HAP-1 (cell line): Measurements from ENCODE around the gene LRRC46.

Source experiments
- DNase-seq, 2 experiments: peaks; one replicate each; pipeline ENCODE4 v3.0.0-alpha.2; 2016 to 2020; ENCODE audit warnings: low spot score in 2 of 2
- H3K27me3 ChIP-seq: fragments of 250-450 bp; sonication (Bioruptor Pico); 2 replicates; pipeline ENCODE4 v1.5.1; 2020; ENCODE audit warnings: low read depth, mild to moderate bottlenecking, moderate library complexity
- H3K36me3 ChIP-seq: fragments of 250-450 bp; sonication (Bioruptor Pico); replicated peaks from 2 replicates; pipeline ENCODE4 v1.5.1; 2020; ENCODE audit warnings: mild to moderate bottlenecking
- H3K4me1 ChIP-seq: fragments of 250-450 bp; sonication (Bioruptor Pico); 2 replicates; pipeline ENCODE4 v1.5.1; 2020; ENCODE audit warnings: mild to moderate bottlenecking
- H3K4me3 ChIP-seq: fragments of 250-450 bp; sonication (Bioruptor Pico); 2 replicates; pipeline ENCODE4 v1.5.1; 2020; ENCODE audit warnings: mild to moderate bottlenecking, moderate library complexity
- H3K9me3 ChIP-seq: fragments of 250-450 bp; sonication (Bioruptor Pico); 2 replicates; pipeline ENCODE4 v1.5.1; 2020; ENCODE audit warnings: mild to moderate bottlenecking, moderate library complexity
- in situ Hi-C: fragments of 300-500 bp; cut with MboI; formaldehyde crosslinking; loops from 3 replicates; pipeline ENCODE4 v1.14.3; 2020; ENCODE audit warnings: low sequenced_read_pairs, inconsistent platforms, mixed read lengths

The LRRC46 gene

GRCh38 chr17:47831003-47831933 lies at the start of gene LRRC46, which contains the start of gene MRPL10:
Gene LRRC46, plus strand, starts transcription at chr17:47831670. Its CDS starts 320 bp downstream, at chr17:47831990.
Gene MRPL10, minus strand, starts transcription at chr17:47831541. Its CDS starts 30 bp downstream, at chr17:47831511.
- in situ Hi-C loops, result no loop called here
- peak; percentile 93 to 94 for DNase-seq

GRCh38 chr17:47785538-47786123 lies 45.8 kb upstream of the LRRC46 start:
- Histone ChIP-seq H3K36me3 (no peaks in the 10 kb centered on the region), H3K9me3 (no peaks in the 10 kb centered on the region), H3K4me3 (no peak overlapping the region), H3K4me1 (no peaks in the 10 kb centered on the region), H3K27me3 (peaks cover 42% of the 10 kb centered on the region)
- in situ Hi-C loops, result no loop called here
- DNase-seq, result peak; percentile 44 to 78

More at GRCh38 chr17:47831003-47831933, at the start of gene LRRC46, which contains the start of gene MRPL10:
- H3K36me3 ChIP-seq, result peaks cover 21% of the 10 kb centered on the region
- H3K4me3 ChIP-seq, result peak within 1 kb of the TSS; percentile 74
- no peaks in the 10 kb centered on the region for H3K27me3 ChIP-seq
- H3K9me3 ChIP-seq, result no peaks in the 10 kb centered on the region
- H3K4me1 ChIP-seq, result no peaks in the 10 kb centered on the region; the same call in 1 of the 2 replicates

GRCh38 chr17:47789611-47790561 lies 41.6 kb upstream of the LRRC46 start:
- Histone ChIP-seq H3K9me3 (no peaks in the 10 kb centered on the region), H3K27me3 (peaks cover 66% of the 10 kb centered on the region), H3K4me3 (peak overlapping the region; percentile 22), H3K36me3 (no peaks in the 10 kb centered on the region), H3K4me1 (no peaks in the 10 kb centered on the region)
- DNase-seq, result peak in 1 of 2 experiments; percentile 58
- in situ Hi-C loops, result no loop called here

GRCh38 chr17:47791025-47791424 lies 40.4 kb upstream of the LRRC46 start:
- no peaks in the 10 kb centered on the region for H3K9me3 ChIP-seq
- H3K4me1 ChIP-seq, result no peaks in the 10 kb centered on the region
- no peaks in the 10 kb centered on the region for H3K36me3 ChIP-seq
- peaks cover 75% of the 10 kb centered on the region for H3K27me3 ChIP-seq
- in situ Hi-C loops, result no loop called here
- DNase-seq, result no peak
- H3K4me3 ChIP-seq, result no peak overlapping the region

- Histone ChIP-seq H3K4me3 (no peak overlapping the region), H3K4me1 (no peaks in the 10 kb centered on the region), H3K36me3 (no peaks in the 10 kb centered on the region), H3K27me3 (peaks cover 75% of the 10 kb centered on the region), H3K9me3 (no peaks in the 10 kb centered on the region)
- no peak for DNase-seq
- in situ Hi-C loops, result no loop called here
Measured at GRCh38 chr17:47792457-47792856, 39.0 kb upstream of the LRRC46 start.

- no peaks in the 10 kb centered on the region for H3K4me1 ChIP-seq
- DNase-seq, result no peak
- H3K36me3 ChIP-seq, result no peaks in the 10 kb centered on the region
- H3K4me3 ChIP-seq, result no peak overlapping the region
- H3K27me3 ChIP-seq, result peaks cover 74% of the 10 kb centered on the region
- in situ Hi-C loops, result no loop called here
- H3K9me3 ChIP-seq, result no peaks in the 10 kb centered on the region
Measured at GRCh38 chr17:47792979-47793378, 38.5 kb upstream of the LRRC46 start.

- H3K9me3 ChIP-seq, result no peaks in the 10 kb centered on the region
- in situ Hi-C loops, result no loop called here
- H3K27me3 ChIP-seq, result peaks cover 34% of the 10 kb centered on the region
- no peaks in the 10 kb centered on the region for H3K4me1 ChIP-seq
- no peak for DNase-seq
- no peaks in the 10 kb centered on the region for H3K36me3 ChIP-seq
- no peak overlapping the region for H3K4me3 ChIP-seq
Measured at GRCh38 chr17:47797797-47798196, 33.7 kb upstream of the LRRC46 start.

GRCh38 chr17:47800686-47801085 lies 30.8 kb upstream of the LRRC46 start:
- H3K4me3 ChIP-seq, result no peak overlapping the region
- H3K36me3 ChIP-seq, result no peaks in the 10 kb centered on the region
- no peaks in the 10 kb centered on the region for H3K4me1 ChIP-seq
- in situ Hi-C loops, result no loop called here
- peaks cover 10% of the 10 kb centered on the region for H3K27me3 ChIP-seq
- no peaks in the 10 kb centered on the region for H3K9me3 ChIP-seq
- DNase-seq, result no peak

- in situ Hi-C loops, result no loop called here
- Histone ChIP-seq H3K27me3 (peaks cover 10% of the 10 kb centered on the region), H3K4me3 (no peak overlapping the region), H3K9me3 (no peaks in the 10 kb centered on the region), H3K4me1 (no peaks in the 10 kb centered on the region), H3K36me3 (no peaks in the 10 kb centered on the region)
- no peak for DNase-seq
Measured at GRCh38 chr17:47801176-47801765, 30.2 kb upstream of the LRRC46 start.

GRCh38 chr17:47801906-47802305 lies 29.6 kb upstream of the LRRC46 start:
- no peaks in the 10 kb centered on the region for H3K4me1 ChIP-seq
- no peaks in the 10 kb centered on the region for H3K9me3 ChIP-seq
- H3K27me3 ChIP-seq, result peaks cover 10% of the 10 kb centered on the region
- in situ Hi-C loops, result no loop called here
- no peak for DNase-seq
- no peak overlapping the region for H3K4me3 ChIP-seq
- no peaks in the 10 kb centered on the region for H3K36me3 ChIP-seq

- in situ Hi-C loops, result no loop called here
- peak; percentile 25 to 67 for DNase-seq
Measured at GRCh38 chr17:47802341-47803022, 29.0 kb upstream of the LRRC46 start.

GRCh38 chr17:47803201-47803600 lies 28.3 kb upstream of the LRRC46 start:
- Histone ChIP-seq H3K36me3 (no peaks in the 10 kb centered on the region; the same call in 1 of the 2 replicates), H3K4me3 (no peak overlapping the region), H3K4me1 (no peaks in the 10 kb centered on the region), H3K27me3 (peaks cover 10% of the 10 kb centered on the region), H3K9me3 (no peaks in the 10 kb centered on the region)
- no peak for DNase-seq
- in situ Hi-C loops, result no loop called here

More at GRCh38 chr17:47802341-47803022, 29.0 kb upstream of the LRRC46 start:
- Histone ChIP-seq H3K27me3 (peaks cover 10% of the 10 kb centered on the region), H3K9me3 (no peaks in the 10 kb centered on the region), H3K4me1 (no peaks in the 10 kb centered on the region), H3K4me3 (no peak overlapping the region), H3K36me3 (no peaks in the 10 kb centered on the region)
